ENCODE results near the gene POLE3.

DNA sequence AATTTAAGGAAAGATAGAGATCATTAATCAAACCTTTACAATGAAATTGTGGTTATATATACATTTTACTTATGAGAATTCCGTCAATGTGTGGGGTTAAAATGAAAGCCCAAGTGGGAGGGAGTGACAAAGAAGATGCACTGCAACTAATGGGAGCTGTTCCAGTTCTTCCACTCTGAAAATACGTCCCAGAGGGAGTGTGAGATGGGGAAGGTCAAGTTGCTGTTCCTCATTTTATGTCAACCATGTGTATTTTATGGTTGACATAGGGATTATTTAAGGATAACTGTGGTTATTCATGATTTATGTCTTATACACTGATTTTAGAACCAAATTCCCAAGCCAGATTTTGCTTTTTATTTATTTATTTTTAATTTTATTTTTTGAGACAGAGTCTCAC lies 38.9 kb upstream of the POLE3 start:
- TF ChIP-seq, protein P1, sequence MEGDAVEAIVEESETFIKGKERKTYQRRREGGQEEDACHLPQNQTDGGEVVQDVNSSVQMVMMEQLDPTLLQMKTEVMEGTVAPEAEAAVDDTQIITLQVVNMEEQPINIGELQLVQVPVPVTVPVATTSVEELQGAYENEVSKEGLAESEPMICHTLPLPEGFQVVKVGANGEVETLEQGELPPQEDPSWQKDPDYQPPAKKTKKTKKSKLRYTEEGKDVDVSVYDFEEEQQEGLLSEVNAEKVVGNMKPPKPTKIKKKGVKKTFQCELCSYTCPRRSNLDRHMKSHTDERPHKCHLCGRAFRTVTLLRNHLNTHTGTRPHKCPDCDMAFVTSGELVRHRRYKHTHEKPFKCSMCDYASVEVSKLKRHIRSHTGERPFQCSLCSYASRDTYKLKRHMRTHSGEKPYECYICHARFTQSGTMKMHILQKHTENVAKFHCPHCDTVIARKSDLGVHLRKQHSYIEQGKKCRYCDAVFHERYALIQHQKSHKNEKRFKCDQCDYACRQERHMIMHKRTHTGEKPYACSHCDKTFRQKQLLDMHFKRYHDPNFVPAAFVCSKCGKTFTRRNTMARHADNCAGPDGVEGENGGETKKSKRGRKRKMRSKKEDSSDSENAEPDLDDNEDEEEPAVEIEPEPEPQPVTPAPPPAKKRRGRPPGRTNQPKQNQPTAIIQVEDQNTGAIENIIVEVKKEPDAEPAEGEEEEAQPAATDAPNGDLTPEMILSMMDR (IDR thresholded peaks at IDR 0.05): no peak
- no peak for TF ChIP-seq POLR2A (IDR thresholded peaks at IDR 0.05)

Data from lower leg skin (tissue), 3 donors.